GM12892 (cell line): ENCODE measurements around the gene GLT1D1.

Experiments used
- POLR2A ChIP-seq: IDR thresholded peaks from 2 replicates; pipeline ENCODE4 v1.6.1; 2011; ENCODE audit warnings: low read depth, low read length, control low read depth
- TAF1 ChIP-seq: IDR thresholded peaks from 2 replicates; pipeline ENCODE4 v1.6.1; 2011; ENCODE audit warnings: low read depth, mild to moderate bottlenecking, control low read depth, low read length, borderline replicate concordance

GRCh38 chr12:128970110-128970509 lies 116.8 kb downstream of the GLT1D1 start:
- TF ChIP-seq POLR2A (no peak), TAF1 (no peak)
